ENCODE measurements around the gene ARCN1.

Gene ARCN1

GRCh38 chr11:118544647-118545010 is 27.6 kb upstream of the ARCN1 start:
- ATAC-seq (ENCODE audit: insufficient read depth, low read depth) (no peak), DNase-seq (no peak)
- Histone ChIP-seq H2AFZ (ENCODE audit: low read depth, low read length) (no peak overlapping the region), H3K27ac (ENCODE audit: low read length) (no peak overlapping the region), H3K36me3 (ENCODE audit: insufficient read depth, low read length) (peaks cover 8% of the 10 kb centered on the region; the same call in 1 of the 2 replicates), H3K79me2 (ENCODE audit: insufficient read depth, low read length) (no peaks in the 10 kb centered on the region), H4K20me1 (ENCODE audit: insufficient read depth, low read length) (no peaks in the 10 kb centered on the region), H3K27me3 (ENCODE audit: insufficient read depth, low read length, poor library complexity) (no peaks in the 10 kb centered on the region), H3K4me2 (ENCODE audit: insufficient read depth, low read length) (no peak overlapping the region), H3K4me3 (ENCODE audit: low read depth in 1 of 2, low read length in 2 of 2) (no peak overlapping the region), H3K9me3 (ENCODE audit: insufficient read depth, low read length, severe bottlenecking) (no peaks in the 10 kb centered on the region), H3K4me1 (ENCODE audit: insufficient read depth, low read length) (no peaks in the 10 kb centered on the region), H3K9ac (ENCODE audit: low read depth, low read length) (no peak overlapping the region)
- TF ChIP-seq, protein P1, sequence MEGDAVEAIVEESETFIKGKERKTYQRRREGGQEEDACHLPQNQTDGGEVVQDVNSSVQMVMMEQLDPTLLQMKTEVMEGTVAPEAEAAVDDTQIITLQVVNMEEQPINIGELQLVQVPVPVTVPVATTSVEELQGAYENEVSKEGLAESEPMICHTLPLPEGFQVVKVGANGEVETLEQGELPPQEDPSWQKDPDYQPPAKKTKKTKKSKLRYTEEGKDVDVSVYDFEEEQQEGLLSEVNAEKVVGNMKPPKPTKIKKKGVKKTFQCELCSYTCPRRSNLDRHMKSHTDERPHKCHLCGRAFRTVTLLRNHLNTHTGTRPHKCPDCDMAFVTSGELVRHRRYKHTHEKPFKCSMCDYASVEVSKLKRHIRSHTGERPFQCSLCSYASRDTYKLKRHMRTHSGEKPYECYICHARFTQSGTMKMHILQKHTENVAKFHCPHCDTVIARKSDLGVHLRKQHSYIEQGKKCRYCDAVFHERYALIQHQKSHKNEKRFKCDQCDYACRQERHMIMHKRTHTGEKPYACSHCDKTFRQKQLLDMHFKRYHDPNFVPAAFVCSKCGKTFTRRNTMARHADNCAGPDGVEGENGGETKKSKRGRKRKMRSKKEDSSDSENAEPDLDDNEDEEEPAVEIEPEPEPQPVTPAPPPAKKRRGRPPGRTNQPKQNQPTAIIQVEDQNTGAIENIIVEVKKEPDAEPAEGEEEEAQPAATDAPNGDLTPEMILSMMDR (IDR thresholded peaks at IDR 0.05; ENCODE audit: borderline replicate concordance, extremely low read depth, low read length, poor library complexity, severe bottlenecking) = no peak
- no peak for TF ChIP-seq EZH2 (IDR thresholded peaks at IDR 0.05; ENCODE audit: borderline replicate concordance, low read depth, low read length, severe bottlenecking)

GRCh38 chr11:118545533-118545932 is 26.7 kb upstream of the ARCN1 start:
- Histone ChIP-seq H3K27me3 (ENCODE audit: insufficient read depth, low read length, poor library complexity) (no peaks in the 10 kb centered on the region), H3K27ac (ENCODE audit: low read length) (no peak overlapping the region), H3K36me3 (ENCODE audit: insufficient read depth, low read length) (peaks cover 8% of the 10 kb centered on the region; the same call in 1 of the 2 replicates), H3K4me2 (ENCODE audit: insufficient read depth, low read length) (no peak overlapping the region), H3K79me2 (ENCODE audit: insufficient read depth, low read length) (no peaks in the 10 kb centered on the region), H3K4me3 (ENCODE audit: low read depth in 1 of 2, low read length in 2 of 2) (no peak overlapping the region), H3K9me3 (ENCODE audit: insufficient read depth, low read length, severe bottlenecking) (no peaks in the 10 kb centered on the region), H3K9ac (ENCODE audit: low read depth, low read length) (no peak overlapping the region), H4K20me1 (ENCODE audit: insufficient read depth, low read length) (no peaks in the 10 kb centered on the region), H3K4me1 (ENCODE audit: insufficient read depth, low read length) (no peaks in the 10 kb centered on the region), H2AFZ (ENCODE audit: low read depth, low read length) (no peak overlapping the region)
- TF ChIP-seq EZH2 (IDR thresholded peaks at IDR 0.05; ENCODE audit: borderline replicate concordance, low read depth, low read length, severe bottlenecking) = no peak
- TF ChIP-seq, protein P1 (IDR thresholded peaks at IDR 0.05; ENCODE audit: borderline replicate concordance, extremely low read depth, low read length, poor library complexity, severe bottlenecking) = no peak
- ATAC-seq (ENCODE audit: insufficient read depth, low read depth) = no peak
- DNase-seq = no peak

- Histone ChIP-seq H3K9ac (ENCODE audit: low read depth, low read length) (no peak overlapping the region), H3K4me1 (ENCODE audit: insufficient read depth, low read length) (no peaks in the 10 kb centered on the region), H3K79me2 (ENCODE audit: insufficient read depth, low read length) (no peaks in the 10 kb centered on the region), H3K36me3 (ENCODE audit: insufficient read depth, low read length) (peaks cover 18% of the 10 kb centered on the region), H3K4me2 (ENCODE audit: insufficient read depth, low read length) (no peak overlapping the region), H2AFZ (ENCODE audit: low read depth, low read length) (no peak overlapping the region), H3K4me3 (ENCODE audit: low read depth in 1 of 2, low read length in 2 of 2) (no peak overlapping the region), H3K27me3 (ENCODE audit: insufficient read depth, low read length, poor library complexity) (no peaks in the 10 kb centered on the region), H3K9me3 (ENCODE audit: insufficient read depth, low read length, severe bottlenecking) (no peaks in the 10 kb centered on the region), H3K27ac (ENCODE audit: low read length) (no peak overlapping the region), H4K20me1 (ENCODE audit: insufficient read depth, low read length) (no peaks in the 10 kb centered on the region)
- DNase-seq (no peak), ATAC-seq (ENCODE audit: insufficient read depth, low read depth) (no peak)
- TF ChIP-seq, protein P1 (IDR thresholded peaks at IDR 0.05; ENCODE audit: borderline replicate concordance, extremely low read depth, low read length, poor library complexity, severe bottlenecking) = no peak
- TF ChIP-seq EZH2 (IDR thresholded peaks at IDR 0.05; ENCODE audit: borderline replicate concordance, low read depth, low read length, severe bottlenecking) = no peak
Measured at GRCh38 chr11:118547132-118547531, 25.1 kb upstream of the ARCN1 start.

DNA sequence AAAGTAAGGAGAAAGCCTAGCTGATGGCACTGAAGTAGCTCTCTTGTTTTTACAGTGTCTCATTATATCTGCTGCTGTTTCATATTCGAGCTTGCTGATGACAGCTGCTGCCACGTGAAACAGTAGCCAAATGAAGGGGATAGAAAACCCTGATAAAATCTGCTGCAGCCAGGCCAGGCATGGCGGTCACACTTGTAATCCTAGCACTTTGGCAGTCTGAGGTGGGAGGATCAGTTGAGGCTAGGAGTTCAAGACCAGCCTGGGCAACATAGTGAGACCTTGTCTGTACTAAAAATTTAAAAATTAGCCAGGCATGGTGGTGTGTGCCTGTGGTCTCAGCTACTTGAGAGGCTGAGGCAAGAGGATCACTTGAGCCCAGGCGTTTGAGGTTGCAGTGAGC is 19.9 kb upstream of the ARCN1 start:
- H3K27me3 ChIP-seq (ENCODE audit: insufficient read depth, low read length, poor library complexity) = no peaks in the 10 kb centered on the region
- no peak for ATAC-seq (ENCODE audit: insufficient read depth, low read depth)
- no peak for DNase-seq
- peaks cover 32% of the 10 kb centered on the region for H3K36me3 ChIP-seq (ENCODE audit: insufficient read depth, low read length)
- H3K4me2 ChIP-seq (ENCODE audit: insufficient read depth, low read length) = no peak overlapping the region
- no peaks in the 10 kb centered on the region for H3K79me2 ChIP-seq (ENCODE audit: insufficient read depth, low read length)
- no peak for TF ChIP-seq EZH2 (IDR thresholded peaks at IDR 0.05; ENCODE audit: borderline replicate concordance, low read depth, low read length, severe bottlenecking)
- TF ChIP-seq, protein P1 (IDR thresholded peaks at IDR 0.05; ENCODE audit: borderline replicate concordance, extremely low read depth, low read length, poor library complexity, severe bottlenecking) = no peak
- H3K27ac ChIP-seq (ENCODE audit: low read length) = no peak overlapping the region
- no peak overlapping the region for H2AFZ ChIP-seq (ENCODE audit: low read depth, low read length)
- H3K9ac ChIP-seq (ENCODE audit: low read depth, low read length) = no peak overlapping the region
- H3K4me3 ChIP-seq (ENCODE audit: low read depth in 1 of 2, low read length in 2 of 2) = no peak overlapping the region
- no peaks in the 10 kb centered on the region for H3K9me3 ChIP-seq (ENCODE audit: insufficient read depth, low read length, severe bottlenecking)
- no peaks in the 10 kb centered on the region for H3K4me1 ChIP-seq (ENCODE audit: insufficient read depth, low read length)
- no peaks in the 10 kb centered on the region for H4K20me1 ChIP-seq (ENCODE audit: insufficient read depth, low read length)

Measured in DND-41 (cell line).